Measurements from ENCODE around the gene OTUD5. TPM values are rescaled to one million over a fixed set of nuclear protein-coding genes. Genes with fewer than 3 reads are reported as not detected.
A peak's percentile ranks its signal among the peaks of the same experiment; 100 is the strongest.

The OTUD5 gene
- polyA plus RNA-seq, 2 of the 4 experiments (the other 2 are of a cell fraction) = 45.9 to 57.7 TPM

DNA sequence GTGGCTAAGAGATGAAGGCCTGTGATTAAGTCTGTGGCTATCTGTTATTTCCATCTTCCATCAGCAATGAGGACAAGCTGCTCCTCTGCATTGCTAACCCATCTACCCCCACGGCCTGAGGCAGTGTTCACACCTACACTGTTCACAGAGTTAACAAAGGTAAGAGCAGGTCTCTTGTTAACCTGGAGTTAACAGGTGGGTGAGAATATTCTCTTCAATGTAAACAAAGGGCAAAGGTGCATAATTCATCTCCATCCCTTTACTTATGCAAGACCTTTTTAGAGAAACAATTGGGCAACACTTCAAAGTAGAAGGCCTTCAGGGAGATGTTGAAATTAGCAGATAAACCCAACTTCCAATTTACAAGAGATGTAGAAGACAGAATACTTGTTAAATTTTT is 48.8 kb downstream of the OTUD5 start:
- FAIRE-seq = no peak
- TF ChIP-seq MYC (IDR thresholded peaks at IDR 0.05; ENCODE audit: borderline replicate concordance, low read length) (no peak), PHF8 (IDR thresholded peaks at IDR 0.05; ENCODE audit: borderline replicate concordance, low read depth) (no peak), RARB (CRISPR knock-in tag; IDR thresholded peaks at IDR 0.05) (no peak), CHD4 (IDR thresholded peaks at IDR 0.05; ENCODE audit: borderline replicate concordance) (no peak), SREBF2 (IDR thresholded peaks at IDR 0.05) (no peak), ZSCAN20 (CRISPR knock-in tag; IDR thresholded peaks at IDR 0.05) (no peak), CBX8 (IDR thresholded peaks at IDR 0.05) (no peak), EHF (CRISPR knock-in tag; IDR thresholded peaks at IDR 0.05) (no peak), ESRRA (IDR thresholded peaks at IDR 0.05; ENCODE audit: borderline replicate concordance, low read length) (no peak)
- TF ChIP-seq, protein P1, sequence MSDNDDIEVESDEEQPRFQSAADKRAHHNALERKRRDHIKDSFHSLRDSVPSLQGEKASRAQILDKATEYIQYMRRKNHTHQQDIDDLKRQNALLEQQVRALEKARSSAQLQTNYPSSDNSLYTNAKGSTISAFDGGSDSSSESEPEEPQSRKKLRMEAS (IDR thresholded peaks at IDR 0.05) = no peak
- TF ChIP-seq, protein P2, sequence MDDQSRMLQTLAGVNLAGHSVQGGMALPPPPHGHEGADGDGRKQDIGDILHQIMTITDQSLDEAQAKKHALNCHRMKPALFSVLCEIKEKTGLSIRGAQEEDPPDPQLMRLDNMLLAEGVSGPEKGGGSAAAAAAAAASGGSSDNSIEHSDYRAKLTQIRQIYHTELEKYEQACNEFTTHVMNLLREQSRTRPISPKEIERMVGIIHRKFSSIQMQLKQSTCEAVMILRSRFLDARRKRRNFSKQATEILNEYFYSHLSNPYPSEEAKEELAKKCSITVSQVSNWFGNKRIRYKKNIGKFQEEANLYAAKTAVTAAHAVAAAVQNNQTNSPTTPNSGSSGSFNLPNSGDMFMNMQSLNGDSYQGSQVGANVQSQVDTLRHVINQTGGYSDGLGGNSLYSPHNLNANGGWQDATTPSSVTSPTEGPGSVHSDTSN (IDR thresholded peaks at IDR 0.05) = no peak

DNA sequence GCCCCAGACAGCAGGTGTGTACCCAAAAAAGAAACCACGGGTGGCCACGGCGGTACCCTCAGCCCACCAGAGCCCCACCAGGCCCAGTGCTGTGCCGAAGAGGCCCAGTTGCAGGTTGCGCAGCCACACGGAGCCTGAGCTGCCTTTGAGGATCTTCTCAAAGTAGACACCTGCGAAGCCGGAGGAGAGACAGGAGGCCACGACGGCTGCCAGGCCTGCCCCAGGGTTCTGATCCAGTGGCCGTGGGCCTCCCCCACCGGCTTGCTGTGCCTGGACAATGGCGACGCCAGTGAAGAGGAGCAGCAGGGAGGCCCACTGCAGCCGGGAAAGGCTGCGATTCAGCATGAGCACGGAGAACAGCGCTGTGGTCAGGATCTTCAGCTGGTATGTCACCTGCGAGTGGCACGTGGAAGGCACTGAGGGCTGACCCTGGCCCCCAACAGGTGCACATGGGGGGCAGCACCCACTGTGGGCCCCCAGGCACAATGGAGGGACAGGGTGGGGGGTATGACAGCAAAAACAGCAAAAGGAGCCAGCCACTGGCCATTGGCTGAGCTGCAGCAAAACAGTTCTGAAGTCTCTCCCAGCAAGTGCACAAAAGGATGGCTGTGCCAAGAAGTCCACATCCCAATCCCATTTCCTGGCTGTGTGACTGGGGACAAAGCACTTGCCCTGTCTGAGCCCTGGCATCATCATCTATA is 52.2 kb downstream of the OTUD5 start:
- DNase-seq (ENCODE audit: low read depth in 1 of 2, low spot score in 1 of 2) (no peak), FAIRE-seq (no peak), ATAC-seq (no peak)
- 91% methylated on average over 15 of the region's 20 CpGs for WGBS (ENCODE audit: missing lambda C conversion rate)
- TF ChIP-seq RARB (CRISPR knock-in tag; IDR thresholded peaks at IDR 0.05) (no peak), POLR2AphosphoS2 (conservative IDR thresholded peaks at IDR 0.05; ENCODE audit: low read length) (no peak), EHF (CRISPR knock-in tag; IDR thresholded peaks at IDR 0.05) (no peak), CHD4 (IDR thresholded peaks at IDR 0.05; ENCODE audit: borderline replicate concordance) (no peak), PHF8 (IDR thresholded peaks at IDR 0.05; ENCODE audit: borderline replicate concordance, low read depth) (no peak), SREBF2 (IDR thresholded peaks at IDR 0.05) (no peak), HOXA7 (CRISPR knock-in tag; IDR thresholded peaks at IDR 0.05) (no peak), HOXB5 (CRISPR knock-in tag; IDR thresholded peaks at IDR 0.05) (no peak), POLR2A (IDR thresholded peaks at IDR 0.05; ENCODE audit: low read length) (no peak), CBX8 (IDR thresholded peaks at IDR 0.05) (no peak), EP300 (IDR thresholded peaks at IDR 0.05) (no peak)
- TF ChIP-seq, protein P2 (IDR thresholded peaks at IDR 0.05) = no peak
- no peak overlapping the region for H3K4me2 ChIP-seq
- no peaks in the 10 kb centered on the region for H3K9me3 ChIP-seq
- no peak overlapping the region for H3K4me3 ChIP-seq
- H3K4me1 ChIP-seq = peaks cover 3% of the 10 kb centered on the region; the same call in 2 of the 3 replicates
- ChIA-PET POLR2A (no interaction called here), CTCF (interaction anchor here (1.4 to 1.9 kb wide), 2 partner anchors 9 to 14 kb away, joined by 3 to 7 read pairs; no protein-coding TSS in a partner anchor)
- H3K27ac ChIP-seq = no peak overlapping the region

More for the DNA sequence above, 48.8 kb downstream of the OTUD5 start:
- no peak for ATAC-seq
- WGBS (ENCODE audit: missing lambda C conversion rate) = 88% methylated on average over 1 of the region's 1 CpG
- ChIA-PET POLR2A (no interaction called here), CTCF (interaction anchor here (1.1 kb wide), 1 partner anchor 10 kb away, joined by 3 read pairs; no protein-coding TSS in a partner anchor)
- H3K4me1 ChIP-seq = peaks cover 13% of the 10 kb centered on the region
- no peak overlapping the region for H3K4me2 ChIP-seq
- no peak for DNase-seq (ENCODE audit: low read depth in 1 of 2, low spot score in 1 of 2)
- H3K27ac ChIP-seq = no peak overlapping the region
- no peak overlapping the region for H3K4me3 ChIP-seq
- no peaks in the 10 kb centered on the region for H3K9me3 ChIP-seq

DNA sequence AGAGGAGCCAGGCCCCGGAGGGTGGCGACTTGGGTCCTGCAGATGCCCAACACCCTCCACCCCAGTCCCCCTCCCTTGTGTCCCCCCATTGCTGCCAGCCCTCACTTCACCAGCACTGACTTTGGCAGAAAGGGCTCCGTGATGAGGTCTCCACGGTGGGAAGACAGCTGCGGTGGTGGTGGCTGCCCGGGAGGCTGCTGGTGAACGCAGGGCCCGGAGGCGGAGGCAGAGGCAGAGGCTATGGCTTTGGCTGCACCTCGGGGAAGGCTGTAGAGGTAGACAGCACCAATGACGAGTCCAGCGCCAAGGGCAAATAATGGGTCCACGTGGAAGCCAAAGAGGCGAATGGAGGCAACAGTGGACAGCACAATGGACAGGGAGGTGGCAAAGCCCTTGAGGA is 52.8 kb downstream of the OTUD5 start:
- CTCF ChIA-PET = interaction anchor here (0.6 to 2.0 kb wide), 2 partner anchors 13 to 41 kb away, joined by 3 to 10 read pairs; no protein-coding TSS in a partner anchor

More for the DNA sequence above, 52.8 kb downstream of the OTUD5 start:
- H3K27ac ChIP-seq = no peak overlapping the region
- 91% methylated on average over 14 of the region's 14 CpGs for WGBS (ENCODE audit: missing lambda C conversion rate)
- peak; percentile 38 to 44; a peak in 4 of 6 replicates for ATAC-seq
- no peak overlapping the region for H3K4me2 ChIP-seq
- POLR2A ChIA-PET = interaction anchor here (1.6 kb wide), 1 partner anchor 13 kb away, joined by 7 read pairs; no protein-coding TSS in a partner anchor
- TF ChIP-seq CEBPB (IDR thresholded peaks at IDR 0.05) (no peak), HOXA7 (CRISPR knock-in tag; IDR thresholded peaks at IDR 0.05) (no peak), CHD4 (IDR thresholded peaks at IDR 0.05; ENCODE audit: borderline replicate concordance) (no peak), KDM1A (IDR thresholded peaks at IDR 0.05; ENCODE audit: low read depth) (no peak), NR3C1 (IDR thresholded peaks at IDR 0.05) (no peak), SMC3 (IDR thresholded peaks at IDR 0.05) (no peak), MAFK (IDR thresholded peaks at IDR 0.05; ENCODE audit: partially characterized antibody) (no peak), HOXB5 (CRISPR knock-in tag; IDR thresholded peaks at IDR 0.05) (no peak)
- TF ChIP-seq, protein P3, sequence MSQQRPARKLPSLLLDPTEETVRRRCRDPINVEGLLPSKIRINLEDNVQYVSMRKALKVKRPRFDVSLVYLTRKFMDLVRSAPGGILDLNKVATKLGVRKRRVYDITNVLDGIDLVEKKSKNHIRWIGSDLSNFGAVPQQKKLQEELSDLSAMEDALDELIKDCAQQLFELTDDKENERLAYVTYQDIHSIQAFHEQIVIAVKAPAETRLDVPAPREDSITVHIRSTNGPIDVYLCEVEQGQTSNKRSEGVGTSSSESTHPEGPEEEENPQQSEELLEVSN (IDR thresholded peaks at IDR 0.05; ENCODE audit: borderline replicate concordance, low read depth) = no peak
- no peaks in the 10 kb centered on the region for H3K9me3 ChIP-seq
- peaks cover under 1% of the 10 kb centered on the region; the same call in 2 of the 3 replicates for H3K4me1 ChIP-seq
- no peak for FAIRE-seq
- DNase-seq (ENCODE audit: low read depth in 1 of 2, low spot score in 1 of 2) = no peak
- H3K4me3 ChIP-seq = no peak overlapping the region

Data from A549 (cell line).